B cell (primary cell): Measurements from ENCODE around the gene MAP2K5.
"Not testable (repeated sequence)": the region's sequence is repeated elsewhere in the genome, so short reads cannot be mapped to it uniquely, and the experiment has no call there.

Source experiments
- EZH2 ChIP-seq: IDR thresholded peaks from 2 replicates; pipeline ENCODE4 v1.6.1; 2012; ENCODE audit warnings: borderline replicate concordance, low read depth, mild to moderate bottlenecking, moderate library complexity, low read length; ENCODE audit not compliant: insufficient read depth, poor library complexity, severe bottlenecking
- TF ChIP-seq, protein P1 (sequence below): fragments of 200-600 bp; IDR thresholded peaks from one replicate; pipeline ENCODE4 v1.8.0; 2022; ENCODE audit warnings: antibody characterized with exemption, mild to moderate bottlenecking

DNA sequence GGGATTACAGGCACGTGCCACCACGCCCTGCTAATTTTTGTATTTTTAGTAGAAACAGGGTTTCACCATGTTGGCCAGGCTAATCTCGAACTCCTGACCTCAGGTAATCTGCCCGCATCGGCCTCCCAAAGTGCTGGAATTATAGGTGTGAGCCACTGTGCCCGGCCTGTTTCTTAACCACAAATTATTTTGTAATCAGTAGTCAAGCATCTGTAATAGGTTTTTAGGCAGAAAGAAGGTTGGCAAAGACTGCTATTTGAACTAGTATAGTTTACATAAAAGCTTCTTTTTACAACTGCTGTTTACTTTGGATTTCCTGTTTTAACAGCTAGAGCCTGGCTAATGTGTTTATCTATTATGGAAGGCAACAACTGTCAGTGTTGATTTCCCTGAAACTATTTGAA, 72.6 kb downstream of the MAP2K5 start:
- not testable (repeated sequence) for TF ChIP-seq EZH2
- TF ChIP-seq, protein P1, sequence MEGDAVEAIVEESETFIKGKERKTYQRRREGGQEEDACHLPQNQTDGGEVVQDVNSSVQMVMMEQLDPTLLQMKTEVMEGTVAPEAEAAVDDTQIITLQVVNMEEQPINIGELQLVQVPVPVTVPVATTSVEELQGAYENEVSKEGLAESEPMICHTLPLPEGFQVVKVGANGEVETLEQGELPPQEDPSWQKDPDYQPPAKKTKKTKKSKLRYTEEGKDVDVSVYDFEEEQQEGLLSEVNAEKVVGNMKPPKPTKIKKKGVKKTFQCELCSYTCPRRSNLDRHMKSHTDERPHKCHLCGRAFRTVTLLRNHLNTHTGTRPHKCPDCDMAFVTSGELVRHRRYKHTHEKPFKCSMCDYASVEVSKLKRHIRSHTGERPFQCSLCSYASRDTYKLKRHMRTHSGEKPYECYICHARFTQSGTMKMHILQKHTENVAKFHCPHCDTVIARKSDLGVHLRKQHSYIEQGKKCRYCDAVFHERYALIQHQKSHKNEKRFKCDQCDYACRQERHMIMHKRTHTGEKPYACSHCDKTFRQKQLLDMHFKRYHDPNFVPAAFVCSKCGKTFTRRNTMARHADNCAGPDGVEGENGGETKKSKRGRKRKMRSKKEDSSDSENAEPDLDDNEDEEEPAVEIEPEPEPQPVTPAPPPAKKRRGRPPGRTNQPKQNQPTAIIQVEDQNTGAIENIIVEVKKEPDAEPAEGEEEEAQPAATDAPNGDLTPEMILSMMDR, result not testable (repeated sequence)
